Right renal cortex interstitium (tissue), 3 donors: ENCODE data around the gene PPP1R26. TPM values are rescaled to one million over a fixed set of nuclear protein-coding genes. Genes with fewer than 3 reads are reported as not detected.
"Not testable (repeated sequence)": the region's sequence is repeated elsewhere in the genome, so short reads cannot be mapped to it uniquely, and the experiment has no call there.

Source experiments
- DNase-seq, 3 donors: peaks; one replicate each; pipeline ENCODE4 v3.0.0-alpha.2; 2013; ENCODE audit warnings: low read depth in 3 of 3, low spot score in 2 of 3
- polyA plus RNA-seq, 3 donors: library from polyadenylated mRNA; unstranded; fragments of 120-200 nt; gene quantifications; one replicate each; pipeline ENCODE4 v1.2.1, GENCODE V29; 2013; ENCODE audit not compliant: insufficient read length in 3 of 3

The PPP1R26 gene
- polyA plus RNA-seq, 3 donors: 28.3 to 31.0 (median 29.1) TPM

GRCh38 chr9:135456436-135457104, 23.0 kb upstream of the PPP1R26 start:
- no peak for DNase-seq

GRCh38 chr9:135458478-135458877, 21.1 kb upstream of the PPP1R26 start:
- not testable (repeated sequence) for DNase-seq

DNA sequence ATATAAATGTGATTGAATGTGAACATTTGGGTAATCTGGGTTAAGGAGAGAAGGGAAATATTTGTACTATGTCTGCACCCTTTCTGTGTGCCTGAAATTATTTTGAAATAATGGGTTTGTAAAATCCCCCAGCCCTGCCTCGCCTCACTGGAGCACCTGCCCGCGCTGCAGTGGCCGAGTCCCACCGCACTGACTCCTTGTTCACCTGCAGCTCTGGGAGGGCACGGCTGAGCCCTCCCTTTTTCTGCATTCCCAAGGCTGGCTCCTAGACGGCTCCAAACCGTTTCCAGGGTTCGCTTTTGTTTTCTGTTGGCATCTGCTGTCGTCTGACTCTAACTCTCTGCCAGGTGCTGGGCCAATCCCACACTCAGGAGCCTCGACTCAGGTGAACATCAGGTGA, 17.6 kb upstream of the PPP1R26 start:
- DNase-seq: no peak

GRCh38 chr9:135463140-135463539, 16.4 kb upstream of the PPP1R26 start:
- no peak for DNase-seq

DNA sequence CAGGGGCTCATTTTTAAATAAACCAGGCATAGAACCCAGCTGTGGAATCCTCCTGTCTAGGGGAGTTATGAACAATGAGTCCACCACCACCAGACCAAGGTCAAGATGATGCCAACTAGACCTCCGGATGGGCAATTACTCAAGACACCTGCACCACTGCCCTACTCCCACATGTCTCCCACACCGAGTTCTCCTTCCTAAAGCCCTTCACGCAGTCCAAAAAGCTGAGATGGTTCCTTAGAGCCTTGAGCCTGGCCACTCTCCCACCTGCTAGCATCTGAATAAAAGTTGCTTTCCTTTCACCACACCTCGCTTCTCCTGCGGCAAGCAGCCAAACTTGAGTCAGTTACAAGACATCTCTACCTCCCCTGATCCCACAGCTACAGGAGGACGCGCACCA, 15.4 kb upstream of the PPP1R26 start:
- DNase-seq: no peak

GRCh38 chr9:135468854-135469521, 10.6 kb upstream of the PPP1R26 start:
- no peak for DNase-seq

- DNase-seq: peak in 2 of 3 donors; percentile 40 to 54
Measured at GRCh38 chr9:135471791-135472640, 7.6 kb upstream of the PPP1R26 start.

GRCh38 chr9:135473972-135474543, 5.5 kb upstream of the PPP1R26 start:
- DNase-seq: no peak

DNA sequence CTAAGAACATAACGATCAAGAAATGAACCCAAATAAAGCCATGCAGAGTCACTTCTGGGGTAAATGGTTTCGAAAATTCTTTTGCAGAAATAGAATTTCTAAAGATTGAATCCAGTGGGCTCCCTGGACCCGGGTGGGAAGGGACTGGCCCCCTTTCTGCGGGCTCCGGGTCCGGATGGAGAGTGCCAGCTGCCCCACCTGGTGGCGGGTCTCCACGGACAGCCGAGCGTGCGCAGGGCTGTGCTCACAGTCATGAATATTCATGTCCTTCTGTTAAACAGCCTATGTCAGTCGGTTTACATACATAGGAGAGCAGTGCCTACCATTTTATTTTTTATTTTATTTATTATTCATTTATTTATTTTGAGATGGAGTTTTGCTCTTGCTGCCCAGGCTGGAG, 4.7 kb upstream of the PPP1R26 start:
- no peak for DNase-seq

- DNase-seq: no peak
Measured at GRCh38 chr9:135476561-135477355, 2.8 kb upstream of the PPP1R26 start.

DNA sequence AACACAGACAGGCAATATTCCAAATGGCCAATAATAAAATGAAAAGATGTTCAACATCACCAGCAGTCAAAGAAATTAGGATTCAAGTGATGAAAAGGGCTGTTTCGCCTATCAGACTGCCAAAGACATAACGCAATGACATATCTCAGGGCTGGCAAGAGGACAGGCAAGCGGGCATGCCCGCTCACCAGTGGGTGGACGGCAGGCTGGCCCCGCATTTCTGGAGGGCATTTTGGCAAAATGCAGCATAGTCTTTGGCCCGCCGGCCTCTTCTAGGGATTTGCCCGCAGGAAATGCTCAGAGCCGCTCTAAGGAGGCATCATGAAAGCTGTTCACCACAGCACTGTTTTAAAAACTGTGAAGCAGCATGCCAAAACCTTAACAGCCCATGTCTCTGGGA, 1.4 kb upstream of the PPP1R26 start:
- no peak for DNase-seq

DNA sequence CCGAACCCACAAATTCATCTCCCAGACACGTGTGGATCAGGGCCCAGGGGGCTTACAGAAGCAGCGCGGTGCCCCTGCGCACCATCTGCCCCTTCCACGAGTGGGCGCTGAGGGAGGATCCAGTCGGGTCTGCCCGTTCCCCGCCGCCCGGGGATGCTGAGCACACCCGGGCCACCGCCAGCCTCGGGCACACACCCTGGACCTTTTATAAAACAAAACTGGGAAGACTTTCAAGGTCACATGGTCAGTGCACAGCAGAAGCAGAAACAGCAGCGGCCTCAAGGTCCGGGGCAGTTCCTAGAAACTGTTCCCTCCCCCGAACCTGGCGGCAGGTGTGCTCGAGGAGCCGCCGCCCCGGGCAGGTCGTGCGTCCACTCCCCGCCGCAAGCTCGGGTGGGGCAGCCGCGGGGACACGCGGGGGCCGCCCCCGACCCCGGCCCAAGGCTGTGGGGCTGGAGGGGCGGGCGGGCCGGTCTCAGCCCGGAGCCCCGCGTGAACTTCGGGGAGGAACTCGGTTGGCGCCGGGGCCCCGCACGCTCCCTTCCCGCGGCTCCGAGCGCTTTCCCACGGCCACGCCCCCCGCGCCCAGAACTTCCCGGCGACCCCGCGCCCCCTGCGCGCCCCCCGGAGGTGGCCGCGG, 633 bp upstream of the PPP1R26 start:
- no peak for DNase-seq

DNA sequence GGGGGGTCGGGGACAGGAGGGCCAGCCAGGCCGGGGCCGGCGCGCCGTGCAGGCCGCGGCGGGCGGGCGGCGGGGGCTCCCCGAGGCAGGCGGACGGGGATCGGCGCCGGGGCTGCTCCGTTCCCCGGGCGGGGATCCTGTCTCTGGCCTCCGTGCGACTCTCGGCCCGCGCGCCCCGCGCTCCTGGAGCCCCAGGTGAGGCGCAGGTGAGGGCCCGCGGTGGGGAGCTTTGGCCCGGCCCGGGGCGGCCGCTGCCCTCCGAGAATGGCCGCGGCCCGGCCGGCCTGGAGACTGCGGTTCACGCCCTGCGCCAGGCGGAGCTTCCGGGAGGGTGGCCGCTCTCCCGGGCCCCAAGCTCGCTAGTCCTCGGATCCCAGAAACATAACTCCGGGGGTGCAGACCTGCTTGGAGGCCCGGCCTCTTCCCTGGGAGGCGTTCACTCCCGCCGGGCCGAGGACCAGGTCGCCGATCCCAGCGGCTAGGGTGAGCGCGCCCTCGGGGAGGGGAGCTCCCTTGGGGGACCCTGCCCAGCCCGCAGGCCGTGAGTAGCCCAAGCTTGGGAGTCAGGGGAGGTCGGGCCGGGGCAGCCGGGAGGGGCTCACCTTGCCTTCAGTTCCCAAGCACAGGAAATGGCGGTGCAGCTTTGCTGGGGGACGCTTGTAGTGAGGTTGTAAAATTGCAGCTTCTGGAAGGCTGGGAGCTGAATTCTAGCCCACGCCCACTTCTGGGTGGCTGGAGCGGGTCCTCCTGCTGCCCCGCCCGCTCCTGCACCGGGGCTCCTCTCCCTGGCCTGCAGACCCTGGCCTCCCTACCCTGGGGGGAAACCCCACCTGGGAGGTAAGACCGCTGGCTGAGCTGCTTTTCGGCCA, 723 bp downstream of the PPP1R26 start:
- no peak for DNase-seq

- no peak for DNase-seq
Measured at GRCh38 chr9:135480940-135481310, 1.3 kb downstream of the PPP1R26 start.

DNA sequence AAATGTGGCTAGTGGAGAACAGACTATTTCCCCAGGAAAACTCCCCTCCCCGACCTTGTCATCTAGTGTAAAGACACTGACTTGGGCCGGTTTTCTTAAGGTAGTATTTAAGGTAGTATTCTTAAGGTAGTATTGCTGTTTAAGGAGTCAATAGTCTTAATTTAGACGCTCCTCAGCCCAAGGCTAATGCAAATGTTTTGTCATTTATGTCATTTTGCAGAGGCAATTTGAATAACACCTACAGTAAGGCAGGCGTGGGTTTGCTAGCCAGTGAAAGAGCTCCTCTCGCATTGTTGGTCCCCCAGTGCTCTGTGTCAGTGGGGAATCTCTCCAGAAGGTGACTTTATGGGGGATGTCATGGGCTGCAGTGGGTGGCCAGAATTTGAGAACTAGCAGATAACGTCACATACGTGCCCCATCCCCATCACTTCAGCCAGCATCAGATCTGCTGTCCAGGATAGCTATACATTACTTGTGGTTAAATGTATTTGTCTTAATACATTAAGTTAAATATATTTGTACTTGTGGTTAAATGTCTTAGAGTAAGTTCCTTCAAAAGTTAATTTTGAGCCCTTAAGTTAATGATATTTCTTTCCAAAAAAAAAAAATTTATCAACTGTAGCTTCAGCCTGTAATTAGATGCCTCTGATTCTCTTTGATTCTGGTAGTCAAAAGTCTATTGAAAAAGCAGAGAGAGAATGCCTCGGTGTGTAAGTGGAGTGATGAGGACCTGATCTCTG, 2.6 kb downstream of the PPP1R26 start:
- no peak for DNase-seq

GRCh38 chr9:135484460-135485277, 5.1 kb downstream of the PPP1R26 start:
- DNase-seq: no peak

- no peak for DNase-seq
Measured at GRCh38 chr9:135485385-135485784, 5.8 kb downstream of the PPP1R26 start.

DNA sequence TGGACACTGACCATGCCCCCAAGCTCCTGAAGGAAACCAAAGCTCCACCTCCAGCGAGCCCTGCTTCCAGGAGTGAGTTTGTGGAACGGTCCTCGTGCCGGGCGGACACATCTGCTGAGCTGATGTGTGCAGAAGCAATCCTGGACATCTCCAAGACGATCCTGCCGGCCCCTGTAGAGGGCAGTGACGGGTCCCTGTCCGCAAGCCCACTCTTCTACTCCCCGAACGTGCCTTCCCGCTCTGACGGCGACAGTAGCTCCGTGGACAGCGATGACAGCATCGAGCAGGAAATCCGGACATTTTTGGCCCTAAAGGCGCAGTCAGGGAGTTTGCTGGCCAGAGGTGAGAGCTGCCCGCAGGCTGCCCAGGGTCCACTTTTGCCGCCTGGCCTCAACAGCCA, 6.2 kb downstream of the PPP1R26 start:
- DNase-seq: no peak
